GM12874 (cell line): ENCODE results near the gene BARHL1.

Experiments
- TF ChIP-seq, protein P1 (sequence below): IDR thresholded peaks from 2 replicates; pipeline ENCODE4 v1.5.1; 2011; ENCODE audit warnings: low read depth, mild to moderate bottlenecking, control low read depth, low read length, moderate library complexity; ENCODE audit not compliant: insufficient read depth

BARHL1 gene

GRCh38 chr9:132606066-132606465, 23.7 kb downstream of the BARHL1 start:
- TF ChIP-seq, protein P1, sequence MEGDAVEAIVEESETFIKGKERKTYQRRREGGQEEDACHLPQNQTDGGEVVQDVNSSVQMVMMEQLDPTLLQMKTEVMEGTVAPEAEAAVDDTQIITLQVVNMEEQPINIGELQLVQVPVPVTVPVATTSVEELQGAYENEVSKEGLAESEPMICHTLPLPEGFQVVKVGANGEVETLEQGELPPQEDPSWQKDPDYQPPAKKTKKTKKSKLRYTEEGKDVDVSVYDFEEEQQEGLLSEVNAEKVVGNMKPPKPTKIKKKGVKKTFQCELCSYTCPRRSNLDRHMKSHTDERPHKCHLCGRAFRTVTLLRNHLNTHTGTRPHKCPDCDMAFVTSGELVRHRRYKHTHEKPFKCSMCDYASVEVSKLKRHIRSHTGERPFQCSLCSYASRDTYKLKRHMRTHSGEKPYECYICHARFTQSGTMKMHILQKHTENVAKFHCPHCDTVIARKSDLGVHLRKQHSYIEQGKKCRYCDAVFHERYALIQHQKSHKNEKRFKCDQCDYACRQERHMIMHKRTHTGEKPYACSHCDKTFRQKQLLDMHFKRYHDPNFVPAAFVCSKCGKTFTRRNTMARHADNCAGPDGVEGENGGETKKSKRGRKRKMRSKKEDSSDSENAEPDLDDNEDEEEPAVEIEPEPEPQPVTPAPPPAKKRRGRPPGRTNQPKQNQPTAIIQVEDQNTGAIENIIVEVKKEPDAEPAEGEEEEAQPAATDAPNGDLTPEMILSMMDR: no peak

DNA sequence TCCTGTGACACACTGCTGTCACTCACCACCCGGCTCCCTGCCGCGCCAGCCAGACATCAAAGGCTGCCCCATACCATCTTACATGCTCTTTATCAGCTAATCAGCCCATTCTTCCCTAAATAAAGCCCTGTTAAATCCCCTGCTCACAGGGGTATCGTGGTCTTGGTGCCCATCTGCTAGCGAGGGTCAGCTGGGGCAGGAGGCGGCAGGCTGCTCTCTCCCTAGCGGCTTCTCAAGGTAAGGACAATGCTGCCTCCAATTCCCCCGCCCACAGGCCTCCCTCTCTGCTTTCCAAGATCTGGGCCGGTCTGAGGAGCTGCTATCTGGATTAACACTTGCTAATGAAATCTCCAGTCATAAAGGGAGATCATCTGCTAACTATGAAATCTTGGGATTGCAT, 26.8 kb downstream of the BARHL1 start:
- TF ChIP-seq, protein P1: no peak

- TF ChIP-seq, protein P1: no peak
Measured at GRCh38 chr9:132609829-132610228, 27.4 kb downstream of the BARHL1 start.

DNA sequence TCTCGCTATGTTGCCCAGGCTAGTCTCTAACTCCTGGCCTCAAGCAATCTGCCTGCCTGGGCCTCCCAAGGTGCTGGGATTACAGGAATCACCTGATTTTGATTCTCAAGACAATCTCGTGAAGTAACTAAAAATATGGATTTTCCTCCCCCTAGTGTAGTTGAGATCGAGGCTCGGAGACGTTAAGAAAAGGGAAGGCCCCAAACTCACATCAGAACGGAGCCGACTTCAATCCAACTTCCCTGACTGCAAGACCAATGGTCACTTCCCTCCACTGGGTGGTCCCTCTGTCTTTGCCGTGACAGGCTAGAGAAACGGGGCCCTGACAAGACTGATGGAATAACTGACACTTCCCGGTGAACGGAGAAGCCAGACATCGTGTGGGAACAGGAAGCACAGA, 28.3 kb downstream of the BARHL1 start:
- TF ChIP-seq, protein P1: no peak

DNA sequence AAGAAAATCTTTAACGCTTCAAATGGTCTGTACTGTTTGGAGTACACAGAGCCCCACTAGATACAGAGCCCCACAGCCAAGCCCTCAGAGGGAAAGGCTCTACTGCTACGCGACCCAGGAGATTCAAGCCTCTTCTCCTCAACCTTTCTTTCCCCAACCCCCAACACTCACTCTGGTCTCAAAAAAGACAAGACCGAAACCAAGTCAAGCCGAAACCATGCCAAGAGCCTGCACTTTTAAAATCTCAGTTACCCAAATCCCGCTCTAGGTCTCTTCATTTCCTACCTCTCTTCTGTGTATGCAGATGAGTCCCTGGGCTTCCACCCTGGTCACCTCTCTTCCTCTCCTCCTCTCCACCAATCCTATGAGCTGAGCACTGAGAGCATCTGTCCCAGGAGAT, 31.9 kb downstream of the BARHL1 start:
- TF ChIP-seq, protein P1: no peak

- TF ChIP-seq, protein P1: no peak
Measured at GRCh38 chr9:132615774-132616173, 33.4 kb downstream of the BARHL1 start.

GRCh38 chr9:132616725-132617124, 34.3 kb downstream of the BARHL1 start:
- TF ChIP-seq, protein P1: no peak

- TF ChIP-seq, protein P1: no peak
Measured at GRCh38 chr9:132622159-132622558, 39.8 kb downstream of the BARHL1 start.
